GM19468 (cell line): ENCODE data around the gene NEMP1.
A peak's percentile ranks its signal among the peaks of the same experiment; 100 is the strongest.
"Not testable (repeated sequence)": the region's sequence is repeated elsewhere in the genome, so short reads cannot be mapped to it uniquely, and the experiment has no call there.

Source experiments
- ATAC-seq: cut with Tn5 transposase; IDR thresholded peaks from one replicate; pipeline ENCODE4 v1.9.1; 2021; ENCODE audit warnings: mild to moderate bottlenecking, moderate library complexity, moderate number of reproducible peaks; ENCODE audit not compliant: unreplicated experiment; ENCODE audit errors: extremely low read depth

Gene NEMP1

DNA sequence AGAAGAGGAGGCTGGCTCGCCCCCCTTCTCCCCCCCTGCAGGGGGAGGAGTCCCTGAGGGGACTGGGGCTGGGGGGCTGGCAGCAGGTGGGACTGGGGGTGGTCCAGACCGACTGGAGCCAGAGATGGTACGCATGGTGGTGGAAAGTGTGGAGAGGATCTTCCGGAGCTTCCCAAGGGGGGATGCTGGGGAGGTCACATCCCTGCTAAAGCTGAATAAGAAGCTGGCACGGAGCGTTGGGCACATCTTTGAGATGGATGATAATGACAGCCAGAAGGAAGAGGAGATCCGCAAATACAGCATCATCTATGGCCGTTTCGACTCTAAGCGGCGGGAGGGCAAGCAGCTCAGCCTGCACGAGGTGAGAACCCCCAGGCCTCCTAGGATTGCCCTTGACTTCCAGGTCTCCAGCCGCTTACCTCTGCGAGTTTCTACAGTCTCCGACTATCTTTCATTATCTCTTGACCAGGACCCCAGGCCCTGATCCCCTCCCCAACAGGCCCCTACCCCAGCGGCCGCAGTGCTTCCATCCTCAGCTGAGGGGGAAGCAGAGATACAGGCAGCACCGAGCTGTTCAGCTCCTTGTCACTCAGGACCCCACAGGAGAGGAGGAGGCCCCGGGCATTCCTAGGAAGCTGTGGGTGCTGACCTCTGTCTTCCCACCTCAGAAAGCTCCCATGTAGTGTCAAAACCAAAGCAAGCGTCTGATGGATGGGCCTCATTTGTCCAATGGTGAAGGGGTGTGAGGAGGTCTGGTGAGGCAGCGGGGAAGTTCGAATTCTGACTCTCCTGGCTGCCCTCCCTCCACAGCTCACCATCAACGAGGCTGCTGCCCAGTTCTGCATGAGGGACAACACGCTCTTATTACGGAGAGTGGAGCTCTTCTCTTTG lies 13.3 kb upstream of the NEMP1 start:
- ATAC-seq: no peak

DNA sequence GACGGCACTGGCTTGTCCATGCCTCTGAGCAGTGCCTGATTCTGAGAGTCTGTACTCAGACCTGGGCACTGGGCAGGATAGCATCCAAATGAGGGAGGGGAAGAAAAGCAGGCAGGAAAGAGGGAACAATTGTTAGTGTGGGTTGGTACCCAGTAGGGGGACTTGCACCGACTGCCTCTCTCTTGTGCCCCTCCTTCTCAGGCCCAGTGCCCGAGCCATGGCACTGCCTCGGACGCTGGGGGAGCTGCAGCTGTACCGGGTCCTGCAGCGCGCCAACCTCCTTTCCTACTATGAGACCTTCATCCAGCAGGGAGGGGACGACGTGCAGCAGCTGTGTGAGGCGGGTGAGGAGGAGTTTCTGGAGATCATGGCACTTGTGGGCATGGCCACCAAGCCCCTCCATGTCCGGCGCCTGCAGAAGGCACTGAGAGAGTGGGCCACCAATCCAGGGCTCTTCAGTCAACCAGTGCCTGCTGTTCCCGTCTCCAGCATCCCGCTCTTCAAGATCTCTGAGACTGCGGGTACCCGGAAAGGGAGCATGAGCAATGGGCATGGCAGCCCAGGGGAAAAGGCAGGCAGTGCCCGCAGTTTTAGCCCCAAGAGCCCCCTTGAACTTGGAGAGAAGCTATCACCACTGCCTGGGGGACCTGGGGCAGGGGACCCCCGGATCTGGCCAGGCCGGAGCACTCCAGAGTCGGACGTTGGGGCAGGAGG lies 12.5 kb upstream of the NEMP1 start:
- no peak for ATAC-seq

DNA sequence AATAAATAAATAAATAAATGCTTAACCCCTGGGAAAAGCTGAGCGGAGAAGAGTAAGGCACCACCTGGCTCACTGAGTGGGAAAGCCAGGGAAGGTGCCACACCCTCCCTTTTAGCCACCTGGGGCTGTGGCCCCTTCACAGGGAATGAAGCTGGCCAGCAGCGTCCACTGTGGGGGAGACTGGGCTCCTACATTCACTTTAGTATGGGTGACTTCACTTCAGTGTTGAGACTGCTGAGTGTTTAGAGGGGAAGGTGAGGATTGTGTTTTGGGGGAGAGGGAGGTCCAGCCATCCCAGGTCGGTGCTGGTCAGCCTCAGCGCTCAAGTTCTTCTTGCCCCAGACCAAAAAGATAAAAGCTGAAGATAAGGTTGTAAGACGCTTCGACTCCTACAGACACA lies 11.9 kb upstream of the NEMP1 start:
- no peak for ATAC-seq

DNA sequence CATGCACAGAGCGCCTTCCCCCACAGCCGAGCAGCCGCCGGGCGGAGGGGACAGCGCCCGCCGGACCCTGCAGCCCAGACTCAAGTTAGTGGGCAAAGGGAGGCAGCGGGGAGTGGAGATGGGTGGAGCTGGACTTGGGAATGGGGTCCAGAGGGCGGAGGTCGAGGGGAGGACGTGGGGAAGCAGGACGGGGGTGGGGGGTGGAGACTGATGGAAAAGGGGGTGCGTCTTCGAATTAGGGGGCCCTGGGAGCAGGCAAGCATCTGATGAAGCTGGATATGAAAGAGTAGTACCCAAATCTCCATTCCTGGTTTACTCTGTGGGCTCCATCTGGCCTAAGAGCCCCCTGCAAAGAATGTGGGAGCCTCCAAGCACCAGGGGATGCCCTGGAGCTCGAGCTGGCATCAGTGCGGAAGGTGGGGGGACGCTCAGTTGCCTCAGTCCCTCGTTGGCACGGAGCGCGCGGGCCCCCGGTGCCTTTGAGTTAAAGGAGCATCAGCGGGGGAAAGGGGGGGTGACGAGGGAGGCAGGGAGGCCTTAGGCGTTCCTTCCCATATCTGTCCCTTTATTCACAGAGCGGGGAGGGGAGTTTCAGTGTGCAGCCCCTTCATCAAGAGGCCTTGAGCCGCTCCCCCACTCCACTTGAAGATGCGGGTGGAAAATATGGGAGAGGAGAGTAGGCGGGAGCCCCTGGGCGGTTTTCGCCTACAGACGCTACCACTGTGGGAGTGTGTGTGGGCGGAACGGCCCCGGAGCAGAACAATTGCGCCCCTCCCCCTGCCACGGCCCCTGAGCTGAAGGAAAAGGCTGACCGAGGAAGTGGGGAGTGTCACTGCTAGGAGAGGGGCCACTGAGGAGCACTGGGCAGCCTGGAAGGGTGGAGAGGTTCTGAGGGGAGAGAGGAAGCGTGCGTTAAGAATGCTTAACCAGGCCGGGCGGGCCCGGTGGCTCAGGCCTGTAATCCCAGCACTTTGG lies 11.0 kb upstream of the NEMP1 start:
- no peak for ATAC-seq

DNA sequence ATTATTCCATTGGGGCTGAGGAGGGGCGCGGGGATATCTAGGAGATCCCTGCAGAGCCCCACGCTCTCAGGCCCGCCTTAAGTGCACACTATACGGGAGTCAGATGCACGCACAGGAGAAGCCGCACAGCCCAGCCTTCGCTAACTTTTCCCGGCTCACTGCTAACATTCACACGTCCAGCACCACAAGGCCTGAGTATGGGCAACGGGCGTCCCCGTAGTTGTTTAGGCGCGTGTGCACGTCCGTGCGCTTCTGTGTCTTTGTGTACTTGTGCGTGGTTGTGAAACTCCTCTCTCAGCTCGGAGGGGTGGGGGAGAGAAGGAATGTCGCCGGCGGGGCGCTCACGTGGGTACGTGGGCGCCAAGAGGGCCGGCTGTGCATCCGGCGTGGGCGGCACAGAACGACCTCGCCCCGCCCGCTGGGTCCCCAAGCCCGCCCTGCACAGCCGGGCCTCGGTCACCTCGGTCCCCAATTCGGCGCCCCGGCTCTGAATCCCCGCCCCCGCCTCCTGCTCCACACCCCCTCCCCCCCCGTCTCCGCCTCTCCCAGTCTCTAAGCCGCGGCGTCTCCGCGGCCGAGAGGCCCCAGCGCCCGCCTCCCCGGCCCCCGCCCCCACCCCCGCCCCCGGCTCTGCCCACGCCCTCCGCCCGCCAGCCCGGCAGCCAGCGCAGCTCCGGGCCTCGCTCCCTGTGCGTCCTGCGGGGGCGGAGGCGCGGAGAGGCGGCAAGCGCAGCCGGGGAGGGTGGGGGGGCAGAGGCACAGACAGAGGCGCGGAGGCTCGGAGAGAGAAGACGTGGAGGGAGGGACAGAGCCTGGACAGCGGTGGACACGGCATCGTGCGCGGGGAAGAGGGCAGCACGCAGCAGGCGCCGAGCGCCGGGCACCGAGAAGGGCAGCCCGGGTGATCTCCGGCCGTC lies 10.0 kb upstream of the NEMP1 start, which contains the start of gene NAB2:
TSS of gene NAB2 (plus strand) at position 761 of the 917 bp plus-strand sequence. CDS start 158 bp downstream, outside the sequence.
- peak; percentile 44 for ATAC-seq

DNA sequence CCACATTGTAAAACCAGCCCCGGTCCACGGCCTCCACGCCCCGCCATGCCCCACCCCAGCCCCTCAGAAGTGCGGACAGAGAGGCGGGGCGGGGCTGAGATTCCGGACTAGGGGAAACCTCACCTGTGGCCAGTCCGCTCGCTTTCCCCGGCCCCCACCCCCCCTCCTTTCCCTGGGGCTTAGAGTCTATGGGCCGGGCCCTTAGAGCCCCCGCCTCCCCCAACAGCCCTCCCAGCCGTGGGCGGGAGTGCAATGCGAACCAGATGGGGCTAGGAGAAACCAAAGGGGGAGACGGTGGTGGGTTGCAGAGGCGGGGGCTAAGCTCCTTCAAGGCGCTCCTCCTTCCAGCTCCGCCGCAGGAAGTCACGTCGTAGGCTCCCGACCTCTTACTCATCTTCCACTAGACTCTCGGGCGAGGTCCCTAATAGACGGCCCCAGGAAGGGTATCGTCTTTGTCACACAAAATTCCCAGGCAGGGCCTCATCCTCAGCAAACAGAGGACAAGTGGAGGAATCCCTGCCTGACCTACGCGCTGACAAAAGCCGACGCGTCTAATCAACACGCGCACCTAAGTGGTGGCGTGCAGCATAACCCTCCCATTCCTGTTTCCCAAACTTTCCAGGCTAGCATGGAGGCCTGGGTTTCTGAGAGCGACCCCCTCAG lies 9.2 kb upstream of the NEMP1 start:
- no peak for ATAC-seq

DNA sequence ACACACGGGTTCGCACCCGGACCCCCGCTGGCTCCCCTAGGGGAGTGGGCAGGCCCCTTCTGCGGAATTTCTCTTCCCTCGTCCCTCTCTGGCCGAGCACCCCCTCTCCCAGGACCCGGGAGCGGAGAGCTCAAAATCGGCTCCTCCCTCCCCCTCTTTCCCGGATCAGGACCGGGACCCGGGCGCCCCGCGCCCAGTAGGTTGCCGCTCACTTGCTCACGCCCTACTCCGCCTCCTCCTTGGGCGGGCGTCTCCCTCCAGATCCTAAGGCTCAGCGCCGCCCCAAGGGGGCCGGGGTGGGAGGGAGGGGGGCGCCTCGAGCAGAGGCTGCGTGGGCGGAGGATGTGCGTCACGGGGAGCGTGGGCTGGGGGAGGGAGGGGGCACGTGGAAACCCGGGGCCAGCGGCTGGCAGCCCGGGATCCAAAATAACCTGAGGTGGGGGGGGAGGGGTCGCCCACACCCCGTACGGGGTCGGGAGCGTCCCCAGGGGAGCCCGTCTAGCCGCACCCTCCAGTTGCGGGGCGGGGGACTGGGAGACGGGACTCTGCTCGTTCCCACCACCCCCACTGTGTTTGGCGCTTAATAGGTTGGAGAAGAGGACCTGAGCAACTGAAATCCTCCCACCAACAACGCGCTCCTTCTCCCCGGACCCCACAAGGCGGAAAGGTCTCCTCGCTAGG lies 8.6 kb upstream of the NEMP1 start:
- ATAC-seq: no peak

DNA sequence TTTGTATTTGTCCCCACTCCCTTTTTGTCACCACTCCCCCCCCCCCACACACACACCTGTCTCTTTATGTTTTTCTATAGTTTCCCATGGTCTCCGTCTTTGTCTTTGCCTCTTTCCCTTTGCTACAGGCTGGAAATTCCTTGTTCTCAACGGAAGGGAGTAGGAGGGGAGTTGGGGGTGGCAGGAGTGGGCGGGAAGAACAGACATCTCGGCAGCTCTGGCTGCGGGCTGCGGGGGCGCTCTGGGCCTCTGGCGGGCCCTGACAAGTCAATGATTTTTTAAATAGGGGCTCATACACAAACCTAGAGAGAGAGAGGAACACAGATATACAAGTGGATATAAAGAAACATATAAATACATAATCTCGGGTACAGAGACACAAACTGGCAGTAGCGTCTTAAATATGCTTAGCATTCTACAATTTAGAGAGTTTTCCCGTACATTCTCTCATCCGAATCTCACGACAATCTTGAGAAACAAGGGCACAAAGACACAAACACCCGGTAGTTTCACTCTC lies 8.0 kb upstream of the NEMP1 start:
- ATAC-seq: no peak

DNA sequence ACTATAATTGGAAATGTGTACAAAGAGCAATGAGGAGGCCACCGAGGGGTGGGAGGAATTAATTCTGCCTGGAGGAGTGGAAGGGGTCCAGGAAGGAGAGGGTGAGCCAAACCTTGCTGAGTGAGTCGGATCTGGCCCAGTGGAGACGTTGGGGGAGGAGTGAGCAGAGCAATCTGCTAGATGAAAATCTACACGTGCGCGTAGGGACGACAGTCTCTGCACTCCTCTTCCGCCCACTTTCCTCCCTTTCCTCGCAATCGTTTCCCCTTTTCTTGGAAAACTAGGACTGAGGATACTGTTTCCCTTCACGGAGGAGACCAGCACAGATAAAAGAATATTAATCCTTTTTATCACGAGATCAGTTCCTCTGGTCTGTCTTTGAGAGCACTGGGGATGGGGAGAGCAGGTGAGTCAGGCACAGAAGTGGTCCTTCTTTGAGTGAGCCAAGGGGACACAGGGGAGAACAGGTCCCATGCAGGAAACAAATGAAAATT lies 7.5 kb upstream of the NEMP1 start:
- ATAC-seq: no peak

DNA sequence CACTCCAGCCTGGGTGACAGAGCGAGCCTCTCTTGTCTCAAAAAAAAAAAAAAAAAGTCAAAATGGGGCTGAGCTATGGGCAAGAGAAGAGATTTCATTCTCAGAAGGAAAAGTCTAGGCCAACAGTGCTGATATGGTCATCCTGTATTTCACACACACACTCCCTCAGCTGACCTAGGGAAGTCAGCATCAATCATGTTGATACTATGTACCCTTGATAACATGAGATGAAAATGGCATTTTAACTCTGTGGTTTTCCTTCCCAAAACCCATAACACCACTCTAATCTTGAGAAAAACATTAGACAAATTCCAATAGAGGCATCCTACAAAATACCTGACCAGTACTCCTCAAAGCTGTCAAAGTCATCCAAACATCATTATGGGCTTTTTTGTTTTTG lies 2.3 kb upstream of the NEMP1 start:
- ATAC-seq: no peak

DNA sequence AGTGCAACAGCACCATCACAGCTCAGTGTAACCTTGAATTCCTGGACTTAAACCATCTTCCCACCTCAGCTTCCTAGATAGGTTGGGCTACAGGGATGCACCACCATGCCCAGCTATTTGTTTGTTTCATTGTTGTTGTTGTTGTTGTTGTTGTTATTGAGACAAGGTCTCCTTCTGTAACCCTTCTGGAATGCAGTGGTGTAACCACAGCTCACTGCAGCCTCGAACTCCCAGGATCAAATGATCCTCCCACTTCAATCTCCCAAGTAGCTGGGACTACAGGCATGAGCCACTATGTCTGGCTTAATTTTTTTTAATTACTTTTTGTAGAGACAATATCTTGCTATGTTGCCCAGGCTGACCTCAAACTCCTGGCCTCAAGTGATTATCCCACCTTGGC lies 1.2 kb upstream of the NEMP1 start:
- no peak for ATAC-seq

DNA sequence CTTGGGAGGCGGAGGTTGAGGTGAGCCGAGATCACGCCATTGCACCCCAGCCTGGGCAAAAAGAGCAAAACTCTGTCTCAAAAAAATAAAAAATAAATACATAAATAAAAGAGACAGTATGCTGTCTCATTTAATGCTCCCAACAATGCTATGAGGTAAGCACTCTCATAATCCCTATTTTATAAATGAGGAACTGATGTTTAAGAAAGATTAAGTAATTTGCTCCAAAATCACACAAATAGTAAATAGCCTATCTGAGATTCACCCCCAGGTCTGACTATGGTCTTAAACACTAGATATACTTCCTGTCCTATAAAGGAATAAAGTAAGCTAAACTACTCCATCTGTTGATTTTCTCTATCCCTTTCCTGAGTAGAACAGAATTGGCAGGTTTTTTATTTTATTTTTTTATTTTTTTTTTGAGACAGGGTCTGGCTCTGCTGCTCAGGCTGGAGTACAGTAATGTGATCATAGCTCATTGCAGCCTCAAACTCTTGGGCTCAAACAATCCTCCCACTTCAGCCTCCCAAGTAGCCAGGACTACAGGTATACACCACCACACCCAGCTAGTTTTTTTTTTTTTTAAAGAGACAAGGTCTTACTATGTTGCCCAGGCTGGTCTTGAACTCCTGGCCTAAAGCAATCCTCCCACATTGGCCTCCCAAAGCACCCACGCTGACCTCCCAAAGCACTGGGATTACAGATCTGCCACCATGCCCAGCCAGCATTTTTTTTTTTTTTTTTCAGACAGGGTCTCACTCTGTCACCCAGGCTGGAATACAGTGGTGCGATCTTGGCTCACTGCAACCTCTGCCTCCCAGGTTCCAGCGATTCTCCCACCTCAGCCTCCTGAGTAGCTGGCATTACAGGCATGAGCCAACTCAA lies 4.8 kb downstream of the NEMP1 start:
- not testable (repeated sequence) for ATAC-seq

DNA sequence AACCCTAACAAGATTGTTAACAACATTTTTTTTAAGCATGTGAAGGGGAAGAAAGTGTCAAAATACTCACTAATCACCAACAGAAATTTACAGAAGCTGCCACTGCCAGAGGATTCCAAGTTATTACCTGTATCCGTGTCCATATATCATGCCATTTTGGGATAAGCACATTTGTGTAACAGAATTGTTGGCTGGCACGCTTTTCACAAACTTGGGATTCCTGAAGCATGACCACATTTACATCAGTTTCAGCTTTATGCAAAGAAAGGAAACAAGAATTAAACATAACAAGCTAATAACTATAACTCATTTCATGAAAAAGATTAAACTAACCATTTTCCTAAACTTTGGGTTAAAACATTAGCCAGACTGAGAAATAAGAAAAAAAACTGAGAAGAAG lies 5.9 kb downstream of the NEMP1 start:
- no peak for ATAC-seq

DNA sequence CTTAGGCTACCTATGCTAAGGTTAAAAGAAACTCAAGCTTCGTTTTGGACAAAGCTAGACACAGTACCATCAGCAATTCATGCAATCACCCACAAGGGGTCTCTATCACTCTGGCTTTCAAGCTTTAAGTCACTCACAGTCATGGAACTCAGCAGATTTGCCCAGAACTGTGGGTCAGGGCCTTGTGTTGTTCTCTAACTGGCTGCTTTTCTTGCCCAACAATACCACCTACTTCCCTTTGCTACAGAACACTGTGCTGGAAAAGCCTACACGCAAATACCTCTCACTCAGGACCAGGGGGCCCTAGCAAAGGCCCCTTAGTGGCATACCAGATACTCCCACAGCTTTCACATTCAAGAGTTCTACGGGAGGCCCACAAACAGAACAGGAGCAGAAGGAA lies 9.1 kb downstream of the NEMP1 start:
- peak; percentile 66 for ATAC-seq

DNA sequence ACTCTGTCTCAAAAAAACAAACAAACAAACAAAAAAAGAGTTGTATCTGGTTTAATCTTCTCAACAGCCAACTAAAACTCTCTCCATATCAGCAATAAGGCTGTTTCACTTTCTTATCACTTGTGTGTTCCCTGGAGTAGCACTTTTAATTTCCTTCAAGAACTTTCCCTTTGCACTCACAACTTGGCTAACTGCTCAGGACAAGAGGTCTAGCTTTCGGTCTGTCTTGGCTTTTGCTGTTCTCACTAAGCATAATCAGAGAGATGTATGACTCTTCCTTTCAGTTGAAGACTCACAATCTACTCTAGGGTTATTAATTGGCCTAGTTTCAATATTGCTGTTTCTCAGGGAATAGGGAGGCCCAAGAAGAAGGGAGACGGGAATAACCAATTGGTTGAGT lies 12.3 kb downstream of the NEMP1 start:
- ATAC-seq: no peak

DNA sequence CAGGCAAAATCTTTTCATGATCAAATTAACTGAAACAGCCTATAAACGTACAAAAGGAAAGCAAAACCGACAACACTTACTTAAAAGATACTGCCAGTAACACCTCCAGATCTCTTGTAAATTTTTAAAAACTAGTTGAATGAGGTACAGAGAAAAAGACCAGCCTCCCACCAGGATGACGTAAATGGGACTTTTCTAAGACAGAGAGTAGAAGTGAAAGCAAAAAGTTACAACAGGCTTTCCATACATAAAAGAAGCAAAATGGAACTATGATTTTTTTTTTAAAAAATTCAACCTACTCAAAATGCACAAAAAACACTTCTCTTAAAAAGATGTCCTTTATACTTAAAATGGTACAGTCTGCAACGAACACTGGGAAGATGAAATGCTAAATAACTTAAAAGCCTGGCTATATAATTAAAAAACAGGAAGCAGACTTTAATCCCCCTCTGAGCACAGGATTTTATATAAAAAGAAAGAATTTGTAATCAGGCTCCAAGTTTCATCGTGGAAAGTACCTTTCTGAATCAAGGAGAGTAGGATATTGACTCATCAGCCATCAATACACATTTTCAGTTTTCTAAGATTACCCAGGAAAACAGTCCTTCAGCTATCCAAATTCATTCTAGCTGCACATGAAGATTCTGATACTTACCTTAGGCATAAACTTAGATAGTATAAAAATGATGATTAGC lies 14.5 kb downstream of the NEMP1 start:
- peak; percentile 59 for ATAC-seq
